Activated naive CD4-positive, alpha-beta T cell treated with Interleukin-2 at 50 U/mL for 16 hours (primary cell): ENCODE results near the gene NR6A1.

ENCODE experiments used
- DNase-seq: peaks from one replicate; pipeline ENCODE4 v3.0.0-alpha.2; 2020

Gene NR6A1

GRCh38 chr9:124680714-124681390 is 90.3 kb downstream of the NR6A1 start:
- DNase-seq = no peak

DNA sequence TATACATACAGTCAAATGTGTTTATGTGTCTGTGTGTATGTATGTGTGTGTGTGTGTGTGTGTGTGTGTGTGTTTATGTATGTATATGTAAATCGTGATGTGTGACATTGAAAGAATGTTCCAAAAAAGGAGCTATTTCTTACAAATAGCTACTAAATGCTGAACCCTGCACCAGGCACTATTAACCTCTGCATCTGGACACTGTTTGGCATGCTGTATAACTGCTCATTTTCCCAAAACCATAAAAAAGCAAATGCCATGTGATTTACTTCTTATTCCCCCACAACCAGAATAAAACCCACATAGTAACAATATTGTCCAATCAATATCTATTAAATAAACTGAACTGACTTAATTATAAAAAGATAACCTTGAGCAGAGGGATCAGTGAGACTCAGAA is 91.1 kb downstream of the NR6A1 start:
- no peak for DNase-seq

DNA sequence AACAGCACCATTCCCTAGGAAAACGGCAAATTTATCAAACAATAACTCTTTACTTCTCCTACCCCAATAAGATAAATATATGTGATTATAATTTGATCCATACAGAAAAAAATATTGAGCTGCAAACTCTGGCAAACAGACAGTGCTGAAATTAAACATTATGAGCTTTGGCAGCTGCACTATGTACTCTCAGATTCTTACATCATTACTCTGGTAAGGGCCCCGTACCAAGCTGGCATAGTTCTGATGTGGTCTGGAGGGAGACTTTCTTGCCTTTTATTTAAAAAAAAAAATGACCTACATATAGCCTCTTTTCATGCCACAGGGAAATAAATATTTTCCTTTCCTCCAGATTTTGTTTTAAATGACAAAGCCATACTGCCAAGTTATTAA is 95.0 kb downstream of the NR6A1 start:
- DNase-seq = no peak

GRCh38 chr9:124675261-124676158 is 95.6 kb downstream of the NR6A1 start:
- DNase-seq = no peak

DNA sequence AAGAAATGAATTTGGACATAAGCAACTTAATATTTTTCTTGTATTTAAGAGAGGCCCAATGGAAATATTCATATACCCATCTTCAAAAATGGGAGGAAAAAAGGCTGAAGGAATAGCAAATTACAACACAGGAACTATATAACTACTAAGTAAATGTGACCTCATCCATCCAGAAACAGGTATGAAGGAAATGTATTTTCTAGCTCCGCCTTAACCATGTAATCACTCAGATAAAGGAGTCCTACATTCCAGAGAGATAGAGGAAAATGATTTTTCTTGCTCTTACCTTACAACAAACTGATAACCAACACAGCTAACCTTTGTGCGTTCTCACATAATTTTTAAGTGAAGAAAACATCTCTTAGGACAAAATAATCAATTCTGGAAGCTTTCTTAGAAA is 96.5 kb downstream of the NR6A1 start:
- DNase-seq = no peak

- no peak for DNase-seq
These were observed 98.0 kb downstream of the NR6A1 start for GRCh38 chr9:124673063-124673462.

DNA sequence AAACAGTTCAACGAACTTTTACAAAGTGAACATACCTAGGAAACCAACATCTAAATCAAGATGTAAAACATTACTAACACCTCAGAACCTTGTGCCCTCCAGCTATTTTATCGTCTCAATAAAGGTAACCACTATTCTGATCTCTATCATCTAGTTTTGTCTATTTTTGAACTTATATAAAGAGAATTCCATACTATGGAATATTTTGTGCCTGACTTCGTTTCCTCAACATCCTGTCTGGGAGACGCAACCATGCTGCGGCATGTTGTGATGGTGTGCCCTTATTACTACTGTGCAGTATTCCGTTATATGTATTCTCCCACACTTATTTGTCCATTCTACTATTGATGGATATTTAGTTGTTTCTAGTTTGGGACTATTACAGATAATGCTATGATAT is 99.2 kb downstream of the NR6A1 start:
- DNase-seq = no peak

GRCh38 chr9:124666642-124667041 is 104.5 kb downstream of the NR6A1 start:
- no peak for DNase-seq

DNA sequence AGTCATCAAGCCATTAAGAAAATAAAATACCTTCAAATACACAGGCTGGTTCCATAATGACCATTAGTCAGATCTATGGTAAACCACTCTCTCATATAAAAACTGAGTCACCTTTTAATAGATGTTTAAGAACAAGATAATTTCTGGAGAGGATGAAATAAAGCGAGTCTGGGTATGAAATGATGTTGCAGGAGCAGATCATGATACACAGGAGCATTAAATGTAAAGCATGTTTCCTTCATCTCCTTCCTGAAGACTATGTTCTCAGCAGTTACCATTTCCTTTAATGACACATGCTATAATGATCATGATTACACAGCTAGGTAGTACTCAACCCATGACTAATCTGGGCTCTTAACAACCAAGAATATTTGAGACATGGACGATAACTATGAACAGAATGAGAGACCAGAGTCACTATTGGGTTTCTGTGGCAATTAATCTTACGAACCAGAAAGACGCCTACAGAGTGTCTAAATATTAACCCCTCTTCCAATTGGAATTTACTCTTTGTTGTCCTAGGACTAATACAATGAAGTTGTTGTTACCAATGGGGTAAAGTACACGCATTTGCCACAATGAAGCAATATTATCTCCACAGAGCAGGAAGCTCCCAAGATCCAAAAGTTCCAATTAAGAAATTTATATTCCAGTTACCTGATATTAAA is 105.6 kb downstream of the NR6A1 start:
- no peak for DNase-seq

- DNase-seq = no peak
These were observed 107.0 kb downstream of the NR6A1 start for GRCh38 chr9:124664143-124664542.

DNA sequence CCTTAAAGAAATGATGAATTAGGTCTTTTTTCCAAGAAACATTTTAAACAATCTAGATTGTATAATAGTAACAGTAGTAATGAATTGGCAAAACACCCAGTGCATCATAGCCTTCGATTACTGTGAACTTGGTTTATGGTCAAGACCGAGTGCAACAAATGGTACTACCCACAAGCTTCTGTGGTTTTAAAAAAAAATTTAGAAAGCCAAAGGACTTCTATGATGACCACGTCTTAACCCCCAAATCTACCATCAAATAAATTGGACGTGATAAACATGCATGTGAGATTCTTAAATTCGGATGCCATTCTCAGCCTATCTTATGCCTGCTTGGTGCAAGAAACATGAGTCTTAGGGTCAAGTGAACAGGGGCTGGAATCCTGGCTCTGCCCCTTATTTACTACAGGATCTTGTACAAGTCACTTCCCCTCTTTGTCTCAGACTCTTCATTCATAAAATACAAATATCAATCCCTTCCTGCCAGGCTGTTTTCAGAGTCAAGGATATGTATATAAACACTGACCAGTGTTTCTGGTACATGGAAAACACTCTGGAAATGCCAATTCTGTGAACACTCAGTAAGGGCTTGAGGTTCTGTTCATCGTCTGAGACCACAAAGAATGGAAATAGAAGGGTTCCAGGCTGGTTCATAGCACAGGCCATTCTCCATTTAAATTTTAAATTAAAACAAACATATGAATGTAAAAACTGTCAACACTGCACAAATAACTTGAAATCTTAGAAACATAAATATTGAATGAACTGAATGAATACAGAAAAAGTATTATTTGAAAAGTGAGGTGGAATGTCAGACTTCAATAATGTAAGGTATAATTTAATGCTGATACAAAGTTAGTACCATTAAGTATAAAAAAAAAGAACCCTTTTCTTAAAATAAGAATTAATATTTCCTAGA is 107.8 kb downstream of the NR6A1 start:
- DNase-seq = no peak

DNA sequence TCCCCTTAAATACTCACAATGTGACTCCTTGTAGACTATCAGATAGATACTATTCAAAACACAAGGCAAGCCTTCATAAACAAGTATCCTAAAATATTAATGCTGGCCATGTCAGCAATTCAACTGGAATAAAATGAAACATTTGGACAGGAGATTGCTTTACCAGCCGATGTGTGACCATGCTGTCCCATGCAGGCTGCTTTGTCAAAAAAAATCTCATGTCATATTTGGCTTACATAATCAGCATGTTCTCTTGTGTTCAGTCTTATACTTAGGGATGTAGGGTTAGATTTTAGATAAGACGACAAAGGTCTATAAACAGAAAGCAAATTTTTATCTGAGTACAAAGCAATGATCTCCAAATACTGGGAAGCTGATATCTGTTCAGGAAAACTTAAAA is 108.5 kb downstream of the NR6A1 start:
- DNase-seq = no peak

- DNase-seq = no peak
These were observed 109.8 kb downstream of the NR6A1 start for GRCh38 chr9:124661271-124661670.

- DNase-seq = no peak
These were observed 110.7 kb downstream of the NR6A1 start for GRCh38 chr9:124660341-124660801.

DNA sequence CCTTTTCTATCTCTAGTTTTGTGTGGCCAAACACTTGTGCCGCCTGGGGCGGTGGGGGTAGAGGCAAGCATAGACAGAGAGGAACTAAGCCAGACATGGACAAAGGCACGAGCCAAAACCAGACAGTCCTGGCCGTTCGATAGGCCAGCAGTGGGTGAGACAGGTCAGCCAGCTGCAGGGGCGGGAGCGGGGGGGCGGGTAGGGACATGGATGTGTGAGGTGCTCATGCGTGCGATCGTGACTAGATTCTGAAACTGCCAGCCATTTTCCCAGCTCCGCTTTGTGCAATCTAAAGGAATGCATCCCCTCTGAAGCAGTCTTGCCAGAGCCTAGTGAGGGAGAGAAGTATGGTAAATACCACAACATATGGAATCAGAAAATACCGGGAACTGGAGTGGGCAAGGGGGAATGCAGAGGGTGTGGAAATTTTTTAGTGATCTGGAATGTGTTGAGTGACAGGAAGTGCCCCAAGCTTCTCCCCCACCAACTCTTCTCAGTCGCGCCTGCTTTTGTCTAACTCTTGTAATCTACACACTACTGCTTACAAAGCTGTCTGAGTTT is 111.9 kb downstream of the NR6A1 start:
- peak; percentile 8 for DNase-seq

DNA sequence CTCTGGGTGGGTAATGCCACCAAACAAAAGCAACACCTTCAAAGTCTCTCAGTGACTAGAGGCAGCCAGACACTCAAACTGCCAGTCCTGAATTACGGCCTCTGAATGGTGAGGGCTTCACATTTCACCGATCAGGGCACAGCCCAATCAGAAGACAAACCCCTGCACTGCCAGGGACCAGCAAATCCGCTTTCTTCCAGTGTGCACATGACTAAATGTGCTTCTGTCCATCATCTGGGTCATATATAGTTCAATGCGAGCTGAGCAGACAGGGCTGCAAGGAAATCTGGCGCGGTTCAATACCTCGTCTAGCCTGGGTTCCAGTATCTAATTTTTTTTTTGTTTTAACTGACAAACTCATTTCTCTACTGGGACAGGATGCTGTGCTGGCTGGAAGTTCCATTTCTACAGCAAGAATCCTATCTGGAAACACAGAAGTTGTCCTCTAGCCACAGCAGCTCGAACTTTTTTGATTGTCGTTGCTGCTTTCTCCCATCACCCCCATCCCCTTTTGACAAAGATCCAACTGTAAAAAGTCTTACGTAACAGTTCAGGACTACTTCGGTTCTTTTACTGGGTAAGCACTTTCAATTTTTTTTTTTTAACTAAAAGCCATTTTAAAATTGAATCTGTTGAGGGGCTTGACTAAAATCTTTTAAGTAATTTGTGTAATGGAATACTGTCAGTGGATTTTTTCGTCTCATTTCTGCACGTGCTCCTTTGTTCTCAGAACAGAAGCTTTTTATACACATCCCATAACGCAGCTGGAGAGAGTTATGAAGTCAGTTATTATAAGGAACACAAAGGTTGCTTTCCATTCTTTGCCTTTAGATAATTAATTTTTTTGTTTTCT is 112.7 kb downstream of the NR6A1 start:
- DNase-seq = no peak

DNA sequence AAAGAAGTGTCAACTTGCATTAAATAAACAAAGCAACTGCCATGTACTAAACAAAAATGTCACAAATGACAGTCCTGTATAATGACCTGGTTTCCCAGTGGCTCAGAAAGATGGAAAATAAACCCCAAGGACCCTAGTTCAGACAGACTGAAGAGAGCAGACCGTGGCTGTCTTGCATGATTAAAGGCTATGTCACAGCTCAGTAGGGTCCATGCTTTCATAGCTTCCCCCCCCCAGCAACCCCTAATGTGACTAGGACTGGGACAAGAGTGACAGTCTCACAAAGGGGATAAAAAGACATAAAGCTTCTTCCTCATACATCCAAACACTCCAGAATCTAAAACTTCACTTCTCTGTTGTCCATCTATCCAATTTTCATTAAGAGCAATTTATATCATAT is 113.6 kb downstream of the NR6A1 start:
- DNase-seq = no peak

- no peak for DNase-seq
These were observed 116.7 kb downstream of the NR6A1 start for GRCh38 chr9:124654431-124654830.

DNA sequence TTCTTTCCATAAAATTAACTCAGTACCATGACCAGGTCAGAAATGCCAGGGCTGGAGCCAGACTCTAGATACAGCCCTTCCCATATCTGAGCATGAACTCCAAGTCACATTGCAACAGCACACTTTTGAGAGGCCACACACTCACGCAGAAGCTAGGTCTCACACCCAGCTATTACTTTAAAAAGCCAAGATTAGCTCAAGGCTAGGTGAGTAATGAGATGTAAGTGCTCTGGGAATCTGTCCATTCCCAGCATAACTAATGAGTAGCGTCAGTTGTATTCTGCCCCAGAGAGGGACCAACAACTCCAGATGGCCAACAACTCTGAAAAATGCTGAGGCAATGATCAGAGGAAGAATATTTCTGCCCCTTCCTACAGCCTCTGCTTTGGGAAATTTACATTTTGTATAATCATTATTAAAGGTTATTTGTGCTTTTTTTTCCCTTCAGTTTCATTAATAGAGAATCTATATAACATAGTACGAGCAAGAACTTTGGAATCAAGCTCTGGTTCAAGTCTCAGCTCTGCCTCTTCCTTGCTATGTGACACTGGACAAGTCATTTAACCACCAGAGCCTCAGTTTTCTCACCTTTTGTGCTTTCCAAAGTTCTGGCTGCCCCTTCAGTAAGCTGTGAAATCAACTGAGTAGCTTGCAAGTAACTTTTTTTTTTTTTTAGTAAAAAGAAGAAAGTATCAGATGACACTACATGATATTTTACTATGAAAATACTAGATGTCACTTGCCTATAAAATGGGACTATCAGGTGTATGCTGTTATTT is 118.3 kb downstream of the NR6A1 start:
- no peak for DNase-seq

DNA sequence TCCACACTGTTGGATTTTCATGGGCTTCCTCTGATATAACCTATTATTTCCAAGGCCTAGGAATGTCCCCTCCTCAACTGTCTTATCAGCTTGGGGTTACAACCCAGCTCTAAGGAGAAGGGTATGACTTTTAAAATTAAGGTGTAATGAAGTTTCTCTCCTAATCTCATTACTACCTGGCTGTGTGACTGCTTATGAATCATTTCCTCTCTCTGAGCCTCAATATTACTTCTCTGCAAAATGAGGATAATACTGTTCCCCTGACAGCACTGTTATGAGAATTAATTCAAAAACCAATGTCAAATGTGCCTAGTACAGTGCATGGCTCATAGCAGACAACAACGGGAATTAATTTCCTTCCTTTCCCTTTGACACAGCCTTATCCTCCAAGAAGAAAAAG is 118.9 kb downstream of the NR6A1 start:
- DNase-seq = no peak

- no peak for DNase-seq
These were observed 125.8 kb downstream of the NR6A1 start for GRCh38 chr9:124645274-124645673.
